GM12878 (cell line): ENCODE data around the gene HIBCH. TPM values are rescaled to one million over a fixed set of nuclear protein-coding genes. Genes with fewer than 3 reads are reported as not detected.
"Not testable (repeated sequence)": the region's sequence is repeated elsewhere in the genome, so short reads cannot be mapped to it uniquely, and the experiment has no call there.

Experiments
- ATAC-seq: fragments of 200-7000 bp; cut with Tn5 transposase; 3 replicates; pipeline ENCODE4 v1.9.1; 2020; ENCODE audit warnings: mild to moderate bottlenecking, moderate library complexity
- BruUV-seq: library from RNA; stranded (reverse); fragments of 400-500 nt; replicated peaks from 2 replicates; lab custom pipeline; 2021; lab: Mats Ljungman, UMichigan
- CTCF ChIA-PET: fragments of 300-600 bp; sonication (Branson Sonifier 250); formaldehyde crosslinking; extraction: SDS; loops from one replicate; lab custom pipeline; 2021; ENCODE audit warnings: inconsistent platforms; lab: Yijun Ruan, JAX
- POLR2A ChIA-PET: fragments of 350-600 bp; formaldehyde crosslinking; extraction: SDS; loops from one replicate; lab custom pipeline; 2021; ENCODE audit warnings: inconsistent platforms; lab: Charles Lee
- RAD21 ChIA-PET: fragments of 300-600 bp; sonication (Branson Sonifier 250); formaldehyde crosslinking; loops from one replicate; lab custom pipeline; 2023; ENCODE audit warnings: antibody characterized with exemption; ENCODE audit not compliant: unreplicated experiment; lab: Charles Lee
- SMC1A ChIA-PET: fragments of 300-600 bp; sonication (Branson Sonifier 250); formaldehyde crosslinking; loops from one replicate; lab custom pipeline; 2023; ENCODE audit not compliant: unreplicated experiment, uncharacterized antibody; lab: Charles Lee
- DNase-seq: peaks from one replicate; pipeline ENCODE4 v3.0.0-alpha.2; 2011; ENCODE audit warnings: low read depth, low spot score
- FAIRE-seq: peaks from 3 replicates; lab custom pipeline; 2011; peaks lifted over from hg19 to GRCh38; lab: Jason Lieb, UNC
- H2AFZ ChIP-seq: 2 replicates; pipeline ENCODE4 v1.6.0; 2011; ENCODE audit warnings: low read depth, low read length, control low read depth; ENCODE audit not compliant: control insufficient read depth
- H3K27ac ChIP-seq: 2 replicates; pipeline ENCODE4 v1.5.1; 2011; ENCODE audit warnings: control low read depth; ENCODE audit not compliant: control insufficient read depth, insufficient read depth
- H3K27me3 ChIP-seq, 2 experiments: replicated peaks in 1 of 2; 2 replicates each; pipeline versions ENCODE4 v1.6.0 to v1.6.1; 2011; ENCODE audit warnings: low read length in 1 of 2; ENCODE audit not compliant: control insufficient read depth in 2 of 2, insufficient read depth in 2 of 2
- H3K36me3 ChIP-seq, 2 experiments: 2 replicates each; pipeline ENCODE4 v1.5.1; 2011; ENCODE audit warnings: low read length in 1 of 2; ENCODE audit not compliant: control insufficient read depth in 2 of 2, insufficient read depth in 2 of 2
- H3K4me1 ChIP-seq: 2 replicates; pipeline ENCODE4 v1.6.1; 2011; ENCODE audit warnings: mild to moderate bottlenecking, low read length, moderate library complexity, mixed read lengths; ENCODE audit not compliant: control insufficient read depth, insufficient read depth
- H3K4me2 ChIP-seq: 2 replicates; pipeline ENCODE4 v1.6.0; 2011; ENCODE audit warnings: control low read depth; ENCODE audit not compliant: control insufficient read depth, insufficient read depth
- H3K4me3 ChIP-seq: fragments of 200-600 bp; sonication (generic); 2 replicates; pipeline ENCODE4 v1.5.1; 2016
- H3K79me2 ChIP-seq: 2 replicates; pipeline ENCODE4 v1.6.0; 2011; ENCODE audit warnings: low read length; ENCODE audit not compliant: control insufficient read depth, insufficient read depth
- H3K9ac ChIP-seq: 2 replicates; pipeline ENCODE4 v1.8.0; 2011; ENCODE audit warnings: low read length, control low read depth, mixed read lengths; ENCODE audit not compliant: control insufficient read depth, insufficient read depth
- H3K9me3 ChIP-seq: replicated peaks from 3 replicates; pipeline ENCODE4 v1.5.1; 2011; ENCODE audit warnings: mild to moderate bottlenecking, low read length; ENCODE audit not compliant: control insufficient read depth, insufficient read depth
- H4K20me1 ChIP-seq: 2 replicates; pipeline ENCODE4 v1.6.0; 2011; ENCODE audit not compliant: control insufficient read depth, insufficient read depth
- CBX3 ChIP-seq: fragments of 200-600 bp; sonication (generic); IDR thresholded peaks from 2 replicates; pipeline ENCODE4 v1.6.1; 2016; ENCODE audit warnings: low read depth, borderline replicate concordance
- DPF2 ChIP-seq: fragments of 450-650 bp; IDR thresholded peaks from 2 replicates; pipeline ENCODE4 v1.6.1; 2017; ENCODE audit warnings: mild to moderate bottlenecking
- GATAD2B ChIP-seq: fragments of 450-650 bp; conservative IDR thresholded peaks from 2 replicates; pipeline ENCODE4 v1.6.1; 2017; ENCODE audit warnings: low read depth, mild to moderate bottlenecking, moderate library complexity
- HDGF ChIP-seq: fragments of 450-650 bp; IDR thresholded peaks from 2 replicates; pipeline ENCODE4 v1.6.1; 2016; ENCODE audit warnings: antibody characterized with exemption
- IKZF2 ChIP-seq, 2 experiments: fragments of 450-650 bp; IDR thresholded peaks; 2 replicates each; pipeline ENCODE4 v1.6.1; 2017; ENCODE audit warnings: mild to moderate bottlenecking in 2 of 2, moderate library complexity in 2 of 2
- MEF2B ChIP-seq: fragments of 450-650 bp; IDR thresholded peaks from 2 replicates; pipeline ENCODE4 v1.6.1; 2018; ENCODE audit warnings: mild to moderate bottlenecking, moderate library complexity; ENCODE audit not compliant: partially characterized antibody, poor library complexity, severe bottlenecking
- MTA2 ChIP-seq: fragments of 450-650 bp; IDR thresholded peaks from 2 replicates; pipeline ENCODE4 v1.6.1; 2016; ENCODE audit warnings: low read depth, mild to moderate bottlenecking, moderate library complexity
- whole genome bisulfite sequencing: methylation state at CpG from one replicate; pipeline ENCODE4 v1.1.6; 2016; ENCODE audit warnings: low lambda C conversion rate; ENCODE audit not compliant: insufficient replicate concordance, insufficient coverage; ENCODE audit errors: missing lambda C conversion rate; 5-methylcytosine and 5-hydroxymethylcytosine counted together
- in situ Hi-C: fragments of 300-500 bp; cut with MboI; formaldehyde crosslinking; loops from 9 replicates; pipeline ENCODE4 v1.14.3; 2018; ENCODE audit warnings: mixed read lengths
- intact Hi-C: fragments of 100-400 bp; cut with micrococcal nuclease; formaldehyde crosslinking; loops from one replicate; pipeline ENCODE4 v1.14.2; 2022; ENCODE audit not compliant: unreplicated experiment
- polyA plus RNA-seq, 11 experiments: library from polyadenylated mRNA; depleted of rRNA in 4 of 11; unstranded in 6 of 11; stranded (reverse) in 5 of 11; fragments of >200 nt; fragmentation: Nextera tagmentation in 4 of 11; fragmentation: Illumina TruSeq in 1 of 11; extraction: Ambion mirVana in 4 of 11; extraction: Trizol in 1 of 11; gene quantifications; 1 replicate in 1 of 11; 2 replicates in 10 of 11; pipeline versions ENCODE4 v1.2.1 to v1.2.3, GENCODE V29; 2011 to 2016; ENCODE audit warnings: inconsistent platforms in 2 of 11, missing spikeins in 2 of 11, low read depth in 1 of 11
- total RNA-seq, 4 experiments: library from RNA; depleted of rRNA in 3 of 4; stranded (reverse); fragments of >200 nt in 3 of 4; fragmentation: Illumina TruSeq in 1 of 4; extraction: Trizol in 1 of 4; gene quantifications; 2 replicates each; pipeline versions ENCODE4 v1.2.1 to v1.2.3, GENCODE V29; 2013 to 2021
- TF ChIP-seq, protein P1 (sequence below): fragments of 450-650 bp; IDR thresholded peaks from 2 replicates; pipeline ENCODE4 v1.6.1; 2017; ENCODE audit warnings: mild to moderate bottlenecking, moderate library complexity

HIBCH gene
- total and polyA plus RNA-seq, 10 of the 15 experiments (the other 5 are each of a cell fraction or from before 2014, with no cell fraction given), result 22.3 to 81.0 (median 37.4) TPM

DNA sequence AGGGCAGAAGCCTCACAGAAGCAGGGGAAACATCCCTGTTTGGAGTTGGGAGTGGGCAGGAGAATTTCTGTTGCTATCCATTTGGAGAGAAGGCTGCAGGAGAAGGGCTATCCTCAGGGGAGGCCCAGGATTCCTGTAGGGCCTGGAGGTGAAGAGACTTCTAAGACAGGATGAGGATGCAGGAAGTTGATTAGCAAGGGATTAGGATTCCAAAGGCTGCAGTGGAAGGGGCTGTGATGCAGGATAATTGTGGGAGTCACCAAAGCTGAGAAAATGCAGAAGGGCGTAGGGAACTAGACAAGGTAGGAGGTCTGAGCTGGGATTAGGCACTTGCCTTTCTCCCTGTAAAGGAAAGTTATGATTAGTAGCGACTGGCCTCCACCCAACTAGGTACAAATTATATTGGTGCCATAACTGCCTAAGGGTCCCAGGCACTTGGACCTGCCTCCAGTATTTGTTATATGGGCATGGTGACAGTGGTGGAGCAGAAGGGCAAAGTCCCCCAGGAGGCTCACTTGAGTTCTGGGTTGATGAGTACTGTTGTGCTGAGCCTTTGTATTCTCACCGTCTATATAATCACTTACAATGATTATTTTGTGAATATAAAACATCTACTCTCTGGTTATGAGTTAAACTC lies 160.7 kb downstream of the HIBCH start:
- 80% methylated on average over 3 of the region's 3 CpGs for WGBS
- H3K9ac ChIP-seq, result no peak overlapping the region

DNA sequence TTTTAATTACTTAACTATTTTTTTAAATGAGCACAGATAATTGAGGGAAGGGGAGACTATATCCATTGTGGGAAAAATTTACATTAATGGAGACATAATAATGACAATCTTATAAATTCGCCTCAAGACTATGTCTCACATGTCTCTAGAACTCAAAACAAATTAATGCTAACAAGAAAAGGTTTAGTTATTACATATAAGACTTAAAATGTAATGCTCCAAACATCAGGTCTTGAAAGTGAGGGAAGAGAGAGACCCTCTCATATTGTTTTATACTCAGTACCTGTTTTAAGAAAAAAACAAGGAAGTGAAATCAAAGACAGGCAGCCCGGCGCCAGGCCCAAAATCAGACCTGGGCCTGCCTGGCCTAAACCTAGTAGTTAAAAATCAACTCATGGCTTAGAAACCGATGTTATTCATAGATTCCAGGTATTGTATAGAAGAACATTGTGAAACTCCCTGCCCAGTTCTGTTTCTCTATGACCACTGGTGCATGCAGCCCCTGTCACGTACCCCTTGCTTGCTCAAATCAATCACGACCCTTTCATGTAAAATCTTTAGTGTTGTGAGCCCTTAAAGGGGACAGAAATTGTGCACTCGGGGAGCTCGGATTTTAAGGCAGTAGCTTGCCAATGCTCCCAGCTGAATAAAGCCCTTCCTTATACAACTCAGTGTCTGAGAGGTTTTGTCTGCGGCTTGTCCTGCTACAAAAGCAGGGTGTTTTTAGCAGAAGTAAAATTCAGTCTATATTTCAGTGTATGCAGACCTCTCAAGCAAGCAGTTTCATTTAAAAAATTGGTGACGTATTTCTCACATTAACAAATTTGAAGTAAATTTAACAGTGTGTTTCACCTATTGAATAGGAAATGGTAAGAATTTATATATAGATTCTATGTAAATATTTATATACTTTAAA lies 161.8 kb downstream of the HIBCH start:
- BruUV-seq, H3K79me2 ChIP-seq, H3K9me3 ChIP-seq, H3K36me3 ChIP-seq, H3K27me3 ChIP-seq, H3K4me3 ChIP-seq, H4K20me1 ChIP-seq, in situ Hi-C loops: not testable (repeated sequence)
- Histone ChIP-seq H2AFZ (peak overlapping the region; percentile 62), H3K9ac (peak overlapping the region; percentile 23; the same call in 1 of the 2 replicates), H3K4me1 (peaks cover 10% of the 10 kb centered on the region), H3K4me2 (peak overlapping the region; percentile 38), H3K27ac (peak overlapping the region; percentile 34; the same call in 1 of the 2 replicates)
- ChIA-PET RAD21 (interaction anchor here (0.6 to 2.2 kb wide), 6 partner anchors 22 to 119 kb away, joined by 3 to 5 read pairs (median 3); a partner anchor contains a TSS), POLR2A (interaction anchor here (1.0 to 1.3 kb wide), 2 partner anchors 16 to 23 kb away, joined by 3 read pairs; a partner anchor contains a TSS), SMC1A (interaction anchor here (0.6 to 5.0 kb wide), 4 partner anchors 15 to 882 kb away, joined by 3 to 32 read pairs (median 4); a partner anchor contains a TSS), CTCF (interaction anchor here (0.8 to 3.4 kb wide), 2 partner anchors 23 to 60 kb away, joined by 3 to 21 read pairs; a partner anchor contains a TSS)
- ATAC-seq (peak; percentile 69), DNase-seq (peak; percentile 59), FAIRE-seq (peak; percentile 66)
- WGBS, result 46% methylated on average over 10 of the region's 10 CpGs
- intact Hi-C loops, result loop anchor here (2.0 kb wide), 2 partner anchors 23 to 35 kb away; a partner anchor contains a TSS
- TF ChIP-seq MTA2 (peak; percentile 49; the same call in 1 of the 2 replicates), MEF2B (peak; percentile 46), IKZF2 (IDR thresholded peaks at IDR 0.05) (peak; percentile 33 to 46; a peak in 2 of 4 replicates), GATAD2B (0 out of 2 replicates have a peak, but pooled peaks have one; percentile 33), DPF2 (0 out of 2 replicates have a peak, but pooled peaks have one; percentile 20)
- TF ChIP-seq, protein P1, sequence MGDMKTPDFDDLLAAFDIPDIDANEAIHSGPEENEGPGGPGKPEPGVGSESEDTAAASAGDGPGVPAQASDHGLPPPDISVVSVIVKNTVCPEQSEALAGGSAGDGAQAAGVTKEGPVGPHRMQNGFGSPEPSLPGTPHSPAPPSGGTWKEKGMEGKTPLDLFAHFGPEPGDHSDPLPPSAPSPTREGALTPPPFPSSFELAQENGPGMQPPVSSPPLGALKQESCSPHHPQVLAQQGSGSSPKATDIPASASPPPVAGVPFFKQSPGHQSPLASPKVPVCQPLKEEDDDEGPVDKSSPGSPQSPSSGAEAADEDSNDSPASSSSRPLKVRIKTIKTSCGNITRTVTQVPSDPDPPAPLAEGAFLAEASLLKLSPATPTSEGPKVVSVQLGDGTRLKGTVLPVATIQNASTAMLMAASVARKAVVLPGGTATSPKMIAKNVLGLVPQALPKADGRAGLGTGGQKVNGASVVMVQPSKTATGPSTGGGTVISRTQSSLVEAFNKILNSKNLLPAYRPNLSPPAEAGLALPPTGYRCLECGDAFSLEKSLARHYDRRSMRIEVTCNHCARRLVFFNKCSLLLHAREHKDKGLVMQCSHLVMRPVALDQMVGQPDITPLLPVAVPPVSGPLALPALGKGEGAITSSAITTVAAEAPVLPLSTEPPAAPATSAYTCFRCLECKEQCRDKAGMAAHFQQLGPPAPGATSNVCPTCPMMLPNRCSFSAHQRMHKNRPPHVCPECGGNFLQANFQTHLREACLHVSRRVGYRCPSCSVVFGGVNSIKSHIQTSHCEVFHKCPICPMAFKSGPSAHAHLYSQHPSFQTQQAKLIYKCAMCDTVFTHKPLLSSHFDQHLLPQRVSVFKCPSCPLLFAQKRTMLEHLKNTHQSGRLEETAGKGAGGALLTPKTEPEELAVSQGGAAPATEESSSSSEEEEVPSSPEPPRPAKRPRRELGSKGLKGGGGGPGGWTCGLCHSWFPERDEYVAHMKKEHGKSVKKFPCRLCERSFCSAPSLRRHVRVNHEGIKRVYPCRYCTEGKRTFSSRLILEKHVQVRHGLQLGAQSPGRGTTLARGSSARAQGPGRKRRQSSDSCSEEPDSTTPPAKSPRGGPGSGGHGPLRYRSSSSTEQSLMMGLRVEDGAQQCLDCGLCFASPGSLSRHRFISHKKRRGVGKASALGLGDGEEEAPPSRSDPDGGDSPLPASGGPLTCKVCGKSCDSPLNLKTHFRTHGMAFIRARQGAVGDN, result peak; percentile 35; the same call in 1 of the 2 replicates

More for the DNA sequence above, 160.7 kb downstream of the HIBCH start:
- peak overlapping the region; percentile 34; the same call in 1 of the 2 replicates for H3K27ac ChIP-seq
- peak overlapping the region; percentile 44; the same call in 1 of the 2 replicates for H2AFZ ChIP-seq
- ATAC-seq (no peak; the same call in 2 of the 3 replicates), DNase-seq (no peak), FAIRE-seq (no peak)
- intact Hi-C loops, result loop anchor here (2.0 kb wide), 2 partner anchors 22 to 36 kb away; a partner anchor contains a TSS
- H3K9me3 ChIP-seq, result no peaks in the 10 kb centered on the region
- TF ChIP-seq HDGF (peak; percentile 40; the same call in 1 of the 2 replicates), CBX3 (no peak)
- no TSS peak for BruUV-seq
- in situ Hi-C loops, result no loop called here
- SMC1A ChIA-PET, result interaction anchor here (1.0 to 5.0 kb wide), 8 partner anchors 12 to 70 kb away, joined by 3 to 32 read pairs (median 7); a partner anchor contains a TSS
- H3K27me3 ChIP-seq, result no peaks in the 10 kb centered on the region
- peaks cover 10% of the 10 kb centered on the region for H3K4me1 ChIP-seq
- RAD21 ChIA-PET, result interaction anchor here (0.6 to 2.2 kb wide), 5 partner anchors 21 to 120 kb away, joined by 3 to 5 read pairs (median 4); a partner anchor contains a TSS
- H3K79me2 ChIP-seq, result no peaks in the 10 kb centered on the region
- no peaks in the 10 kb centered on the region for H4K20me1 ChIP-seq
- CTCF ChIA-PET, result interaction anchor here (1.5 to 3.4 kb wide), 4 partner anchors 11 to 37 kb away, joined by 5 to 21 read pairs (median 7); a partner anchor contains a TSS
- POLR2A ChIA-PET, result interaction anchor here (0.7 kb wide), 1 partner anchor 22 kb away, joined by 3 read pairs; a partner anchor contains a TSS
- no peak overlapping the region for H3K4me2 ChIP-seq
- no peak overlapping the region for H3K4me3 ChIP-seq
- no peaks in the 10 kb centered on the region for H3K36me3 ChIP-seq
